HG02943 (cell line): ENCODE results near the gene GRB14.
"Not testable (repeated sequence)": the region's sequence is repeated elsewhere in the genome, so short reads cannot be mapped to it uniquely, and the experiment has no call there.

Source experiments
- ATAC-seq: cut with Tn5 transposase; IDR thresholded peaks from one replicate; pipeline ENCODE4 v1.9.1; 2021; ENCODE audit warnings: mild to moderate bottlenecking, low read depth, moderate library complexity; ENCODE audit not compliant: unreplicated experiment

Gene GRB14

GRCh38 chr2:164620873-164621763 is at the start of gene GRB14:
Gene GRB14 (minus strand): TSS chr2:164621482. CDS start chr2:164621309, 173 bp downstream.
- ATAC-seq: no peak

GRCh38 chr2:164669291-164669690 is 48.0 kb upstream of the GRB14 start:
- no peak for ATAC-seq

- no peak for ATAC-seq
These were observed 46.3 kb upstream of the GRB14 start for GRCh38 chr2:164667566-164667965.

GRCh38 chr2:164664070-164664469 is 42.8 kb upstream of the GRB14 start:
- no peak for ATAC-seq

GRCh38 chr2:164662868-164663631 is 41.8 kb upstream of the GRB14 start:
- ATAC-seq: no peak

GRCh38 chr2:164662066-164662465 is 40.8 kb upstream of the GRB14 start:
- ATAC-seq: no peak

GRCh38 chr2:164661349-164661748 is 40.1 kb upstream of the GRB14 start:
- no peak for ATAC-seq

- ATAC-seq: no peak
These were observed 35.8 kb upstream of the GRB14 start for GRCh38 chr2:164657129-164657528.

- no peak for ATAC-seq
These were observed 34.5 kb upstream of the GRB14 start for GRCh38 chr2:164655750-164656149.

GRCh38 chr2:164655336-164655735 is 34.1 kb upstream of the GRB14 start:
- no peak for ATAC-seq

- no peak for ATAC-seq
These were observed 30.1 kb upstream of the GRB14 start for GRCh38 chr2:164651361-164651760.

GRCh38 chr2:164644036-164644700 is 22.9 kb upstream of the GRB14 start:
- ATAC-seq: no peak

- no peak for ATAC-seq
These were observed 21.8 kb upstream of the GRB14 start for GRCh38 chr2:164642946-164643555.

GRCh38 chr2:164642268-164642667 is 21.0 kb upstream of the GRB14 start:
- ATAC-seq: no peak

- not testable (repeated sequence) for ATAC-seq
These were observed 7.0 kb upstream of the GRB14 start for GRCh38 chr2:164628319-164628718.

GRCh38 chr2:164625378-164625971 is 4.2 kb upstream of the GRB14 start:
- no peak for ATAC-seq

GRCh38 chr2:164624316-164624715 is 3.0 kb upstream of the GRB14 start:
- ATAC-seq: no peak

GRCh38 chr2:164622338-164623106 is 1.2 kb upstream of the GRB14 start:
- ATAC-seq: no peak

GRCh38 chr2:164621764-164622105 is 453 bp upstream of the GRB14 start:
- no peak for ATAC-seq

- ATAC-seq: no peak
These were observed 825 bp downstream of the GRB14 start for GRCh38 chr2:164620457-164620856.
